HG03571 (cell line): ENCODE measurements around the gene DPM1.

Experiments
- ATAC-seq: cut with Tn5 transposase; IDR thresholded peaks from one replicate; pipeline ENCODE4 v1.9.1; 2021; ENCODE audit not compliant: unreplicated experiment

The DPM1 gene

GRCh38 chr20:50957798-50958614 lies at the start of gene DPM1:
Gene DPM1 (minus strand): TSS chr20:50958532. CDS start chr20:50958523, 9 bp downstream.
- ATAC-seq = peak; percentile 76

GRCh38 chr20:51005214-51005613 lies 46.9 kb upstream of the DPM1 start:
- ATAC-seq = no peak

- no peak for ATAC-seq
Observed at GRCh38 chr20:51004781-51005180, 46.4 kb upstream of the DPM1 start.

GRCh38 chr20:51004305-51004727 lies 46.0 kb upstream of the DPM1 start:
- no peak for ATAC-seq

GRCh38 chr20:51003753-51004152 lies 45.4 kb upstream of the DPM1 start:
- ATAC-seq = no peak

- ATAC-seq = no peak
Observed at GRCh38 chr20:51002633-51003032, 44.3 kb upstream of the DPM1 start.

- ATAC-seq = no peak
Observed at GRCh38 chr20:51001430-51002265, 43.3 kb upstream of the DPM1 start.

- no peak for ATAC-seq
Observed at GRCh38 chr20:50999355-50999754, 41.0 kb upstream of the DPM1 start.

GRCh38 chr20:50996901-50997865 lies 38.9 kb upstream of the DPM1 start:
- ATAC-seq = no peak

GRCh38 chr20:50995506-50995905 lies 37.2 kb upstream of the DPM1 start:
- no peak for ATAC-seq

GRCh38 chr20:50993876-50994275 lies 35.5 kb upstream of the DPM1 start:
- ATAC-seq = no peak

GRCh38 chr20:50992733-50993457 lies 34.6 kb upstream of the DPM1 start:
- ATAC-seq = no peak

GRCh38 chr20:50992336-50992732 lies 34.0 kb upstream of the DPM1 start:
- ATAC-seq = no peak

- no peak for ATAC-seq
Observed at GRCh38 chr20:50991076-50991475, 32.7 kb upstream of the DPM1 start.

GRCh38 chr20:50987493-50988210 lies 29.3 kb upstream of the DPM1 start:
- ATAC-seq = no peak

GRCh38 chr20:50983321-50983720 lies 25.0 kb upstream of the DPM1 start:
- ATAC-seq = no peak

- ATAC-seq = no peak
Observed at GRCh38 chr20:50982363-50982762, 24.0 kb upstream of the DPM1 start.

- no peak for ATAC-seq
Observed at GRCh38 chr20:50981714-50982048, 23.3 kb upstream of the DPM1 start.

- ATAC-seq = no peak
Observed at GRCh38 chr20:50980851-50981713, 22.8 kb upstream of the DPM1 start.
